Keratinocyte (primary cell): ENCODE results near the gene PIGM.

Source experiments
- EZH2 ChIP-seq: IDR thresholded peaks from one replicate; pipeline ENCODE4 v1.6.1; 2012; ENCODE audit warnings: inconsistent platforms, mild to moderate bottlenecking, low read length, moderate library complexity
- TF ChIP-seq, protein P1 (sequence below), 3 experiments: IDR thresholded peaks in 1 of 3; conservative IDR thresholded peaks in 1 of 3; optimal IDR thresholded peaks in 1 of 3; 2 replicates in 2 of 3; 3 replicates in 1 of 3; pipeline versions ENCODE3 to v1.5.1; 2011; ENCODE audit warnings: low read length in 3 of 3, mild to moderate bottlenecking in 3 of 3, moderate library complexity in 2 of 3, control low read depth in 1 of 3, inconsistent platforms in 1 of 3; ENCODE audit not compliant: insufficient read depth in 2 of 3; ENCODE audit errors: extremely low read depth in 1 of 3

- TF ChIP-seq EZH2 = no peak
- TF ChIP-seq, protein P1, sequence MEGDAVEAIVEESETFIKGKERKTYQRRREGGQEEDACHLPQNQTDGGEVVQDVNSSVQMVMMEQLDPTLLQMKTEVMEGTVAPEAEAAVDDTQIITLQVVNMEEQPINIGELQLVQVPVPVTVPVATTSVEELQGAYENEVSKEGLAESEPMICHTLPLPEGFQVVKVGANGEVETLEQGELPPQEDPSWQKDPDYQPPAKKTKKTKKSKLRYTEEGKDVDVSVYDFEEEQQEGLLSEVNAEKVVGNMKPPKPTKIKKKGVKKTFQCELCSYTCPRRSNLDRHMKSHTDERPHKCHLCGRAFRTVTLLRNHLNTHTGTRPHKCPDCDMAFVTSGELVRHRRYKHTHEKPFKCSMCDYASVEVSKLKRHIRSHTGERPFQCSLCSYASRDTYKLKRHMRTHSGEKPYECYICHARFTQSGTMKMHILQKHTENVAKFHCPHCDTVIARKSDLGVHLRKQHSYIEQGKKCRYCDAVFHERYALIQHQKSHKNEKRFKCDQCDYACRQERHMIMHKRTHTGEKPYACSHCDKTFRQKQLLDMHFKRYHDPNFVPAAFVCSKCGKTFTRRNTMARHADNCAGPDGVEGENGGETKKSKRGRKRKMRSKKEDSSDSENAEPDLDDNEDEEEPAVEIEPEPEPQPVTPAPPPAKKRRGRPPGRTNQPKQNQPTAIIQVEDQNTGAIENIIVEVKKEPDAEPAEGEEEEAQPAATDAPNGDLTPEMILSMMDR (optimal IDR thresholded peaks at IDR 0.05 in 1 of 3, IDR thresholded peaks at IDR 0.05 in 1 of 3, conservative IDR thresholded peaks at IDR 0.05 in 1 of 3; ENCODE audit: extremely low read depth in 1 of 3, insufficient read depth in 2 of 3, low read length in 3 of 3) = no peak
These were observed 7.4 kb downstream of the PIGM start for GRCh38 chr1:160024195-160024905.
